GM23248 (cell line): Measurements from ENCODE around the gene ZIC5. TPM values are rescaled to one million over a fixed set of nuclear protein-coding genes. Genes with fewer than 3 reads are reported as not detected.
A peak's percentile ranks its signal among the peaks of the same experiment; 100 is the strongest.

Source experiments
- DNase-seq: peaks from one replicate; pipeline ENCODE4 v3.0.0-alpha.2; 2015
- H2AFZ ChIP-seq: fragments of 200-600 bp; sonication (generic); 2 replicates; pipeline ENCODE4 v1.6.1; 2016; ENCODE audit warnings: antibody characterized with exemption
- H3F3A ChIP-seq: fragments of 200-600 bp; sonication (generic); 2 replicates; pipeline ENCODE4 v1.6.1; 2016; ENCODE audit warnings: mild to moderate bottlenecking, antibody characterized with exemption, mixed run types; ENCODE audit not compliant: insufficient read depth
- H3K27ac ChIP-seq: fragments of 200-600 bp; sonication (generic); 2 replicates; pipeline ENCODE4 v1.5.1; 2016; ENCODE audit warnings: mild to moderate bottlenecking
- H3K27me3 ChIP-seq: fragments of 200-600 bp; sonication (generic); replicated peaks from 2 replicates; pipeline ENCODE4 v1.6.1; 2016; ENCODE audit warnings: mild to moderate bottlenecking; ENCODE audit not compliant: insufficient read depth
- H3K36me3 ChIP-seq: fragments of 200-600 bp; sonication (generic); 2 replicates; pipeline ENCODE4 v1.6.1; 2016; ENCODE audit warnings: low read depth, mild to moderate bottlenecking
- H3K4me1 ChIP-seq: fragments of 200-600 bp; sonication (generic); 2 replicates; pipeline ENCODE4 v1.6.1; 2016; ENCODE audit warnings: mild to moderate bottlenecking; ENCODE audit not compliant: insufficient read depth
- H3K4me2 ChIP-seq: fragments of 200-600 bp; sonication (generic); one replicate; pipeline ENCODE4 v1.6.1; 2016; ENCODE audit warnings: mild to moderate bottlenecking; ENCODE audit not compliant: unreplicated experiment
- H3K4me3 ChIP-seq: fragments of 200-600 bp; sonication (generic); 2 replicates; pipeline ENCODE4 v1.5.1; 2016; ENCODE audit warnings: mild to moderate bottlenecking
- H3K79me2 ChIP-seq: fragments of 200-600 bp; sonication (generic); 2 replicates; pipeline ENCODE4 v1.6.1; 2016; ENCODE audit warnings: mild to moderate bottlenecking; ENCODE audit not compliant: insufficient read depth
- H3K9ac ChIP-seq: fragments of 200-600 bp; sonication (generic); 2 replicates; pipeline ENCODE4 v1.6.1; 2016; ENCODE audit warnings: mild to moderate bottlenecking
- H3K9me2 ChIP-seq: fragments of 200-600 bp; sonication (generic); 2 replicates; pipeline ENCODE4 v1.6.1; 2016; ENCODE audit warnings: mixed run types, mild to moderate bottlenecking, moderate library complexity; ENCODE audit not compliant: insufficient read depth
- H3K9me3 ChIP-seq: fragments of 200-600 bp; sonication (generic); one replicate; pipeline ENCODE4 v1.6.1; 2017; ENCODE audit warnings: low read depth
- H4K20me1 ChIP-seq: fragments of 200-600 bp; sonication (generic); 2 replicates; pipeline ENCODE4 v1.6.0; 2016; ENCODE audit not compliant: insufficient read depth
- EZH2 ChIP-seq: fragments of 200-600 bp; sonication (generic); IDR thresholded peaks from 2 replicates; pipeline ENCODE4 v1.6.1; 2018; ENCODE audit warnings: antibody characterized with exemption, mild to moderate bottlenecking; ENCODE audit not compliant: insufficient read depth, poor library complexity, severe bottlenecking
- EZH2phosphoT487 ChIP-seq: fragments of 200-600 bp; sonication (generic); IDR thresholded peaks from 2 replicates; pipeline ENCODE4 v1.6.1; 2018; ENCODE audit warnings: antibody characterized with exemption, moderate library complexity, mild to moderate bottlenecking, low read depth; ENCODE audit not compliant: insufficient read depth
- whole genome bisulfite sequencing, 2 experiments: methylation state at CpG; one replicate each; pipeline ENCODE4 v1.1.6; 2015 to 2017; ENCODE audit warnings: low lambda C conversion rate in 2 of 2, low coverage in 1 of 2; ENCODE audit errors: missing lambda C conversion rate in 2 of 2; 5-methylcytosine and 5-hydroxymethylcytosine counted together
- in situ Hi-C: fragments of 300-500 bp; cut with MboI; formaldehyde crosslinking; loops from 2 replicates; pipeline ENCODE4 v1.15.0; 2020
- polyA plus RNA-seq: library from polyadenylated mRNA; unstranded; fragments of >200 nt; fragmentation: Nextera tagmentation; extraction: Ambion mirVana; gene quantifications from 2 replicates; pipeline ENCODE4 v1.2.1, GENCODE V29; 2016
- total RNA-seq: library from RNA; depleted of rRNA; stranded (reverse); fragments of >200 nt; shearing (Covaris generic); gene quantifications from 2 replicates; pipeline ENCODE4 v1.2.3, GENCODE V29; 2014; rRNA removed

ZIC5 gene
- total RNA-seq = not detected in 2 replicates
- not detected in 2 replicates for polyA plus RNA-seq

- Histone ChIP-seq H4K20me1 (no peaks in the 10 kb centered on the region), H2AFZ (no peak within 1 kb of the TSS), H3K27ac (no peak within 1 kb of the TSS), H3K9me3 (no peaks in the 10 kb centered on the region), H3K4me3 (no peak within 1 kb of the TSS), H3K9me2 (no peaks in the 10 kb centered on the region), H3K9ac (no peak within 1 kb of the TSS), H3K36me3 (no peaks in the 10 kb centered on the region), H3K4me1 (peaks cover 4% of the 10 kb centered on the region; the same call in 1 of the 2 replicates), H3F3A (no peaks in the 10 kb centered on the region), H3K4me2 (no peak within 1 kb of the TSS), H3K79me2 (no peaks in the 10 kb centered on the region), H3K27me3 (peaks cover 87% of the 10 kb centered on the region)
- no peak for DNase-seq
- WGBS, 2 experiments = 16 to 17% methylated on average over 33 to 40 of the region's 41 CpGs
- peak; percentile 43; the same call in 1 of the 2 replicates for TF ChIP-seq EZH2phosphoT487
- TF ChIP-seq EZH2 = peak; percentile 99
- in situ Hi-C loops = no loop called here
These were observed at the start of gene ZIC5 for GRCh38 chr13:99971576-99972189. Gene ZIC5, minus strand, starts transcription at chr13:99971767. Its CDS starts 164 bp downstream, at chr13:99971603.

- 68 to 70% methylated on average over 3 of the region's 3 CpGs for WGBS, 2 experiments
- no peaks in the 10 kb centered on the region for H3F3A ChIP-seq
- TF ChIP-seq EZH2phosphoT487 (no peak), EZH2 (no peak)
These were observed 48.3 kb upstream of the ZIC5 start for GRCh38 chr13:100019780-100020356.

GRCh38 chr13:100014621-100015020 lies 43.1 kb upstream of the ZIC5 start:
- H2AFZ ChIP-seq = no peak overlapping the region
- no peak for TF ChIP-seq EZH2
- H3K9me3 ChIP-seq = no peaks in the 10 kb centered on the region
- no peaks in the 10 kb centered on the region for H4K20me1 ChIP-seq
- H3K27ac ChIP-seq = no peak overlapping the region
- no peak overlapping the region for H3K4me2 ChIP-seq
- WGBS, 2 experiments = 50 to 55% methylated on average over 1 of the region's 1 CpG
- H3K9me2 ChIP-seq = no peaks in the 10 kb centered on the region
- no peak overlapping the region for H3K9ac ChIP-seq
- H3K4me1 ChIP-seq = no peaks in the 10 kb centered on the region
- H3F3A ChIP-seq = no peaks in the 10 kb centered on the region
- no peaks in the 10 kb centered on the region for H3K79me2 ChIP-seq
- no peak for DNase-seq
- no peak overlapping the region for H3K4me3 ChIP-seq
- no peaks in the 10 kb centered on the region for H3K36me3 ChIP-seq
- in situ Hi-C loops = no loop called here
- H3K27me3 ChIP-seq = peaks cover 15% of the 10 kb centered on the region; the same call in 1 of the 2 replicates

More at GRCh38 chr13:100019780-100020356, 48.3 kb upstream of the ZIC5 start:
- Histone ChIP-seq H4K20me1 (no peaks in the 10 kb centered on the region), H3K9ac (no peak overlapping the region), H3K9me3 (no peaks in the 10 kb centered on the region), H3K36me3 (no peaks in the 10 kb centered on the region), H3K27ac (no peak overlapping the region), H3K4me1 (no peaks in the 10 kb centered on the region), H2AFZ (no peak overlapping the region), H3K79me2 (no peaks in the 10 kb centered on the region), H3K4me3 (no peak overlapping the region), H3K27me3 (0 out of 2 replicates have a peak, but pooled peaks cover 3% of the 10 kb centered on the region), H3K4me2 (no peak overlapping the region), H3K9me2 (no peaks in the 10 kb centered on the region)
- no peak for DNase-seq
- in situ Hi-C loops = no loop called here

- Histone ChIP-seq H3K9me3 (no peaks in the 10 kb centered on the region), H3F3A (0 out of 2 replicates have a peak, but pooled peaks cover 3% of the 10 kb centered on the region), H3K79me2 (no peaks in the 10 kb centered on the region), H3K9me2 (no peaks in the 10 kb centered on the region), H3K27ac (no peak overlapping the region), H3K36me3 (no peaks in the 10 kb centered on the region), H3K4me1 (no peaks in the 10 kb centered on the region), H3K9ac (no peak overlapping the region), H2AFZ (no peak overlapping the region), H3K4me2 (no peak overlapping the region), H3K27me3 (peaks cover 66% of the 10 kb centered on the region), H3K4me3 (no peak overlapping the region), H4K20me1 (no peaks in the 10 kb centered on the region)
- 87 to 90% methylated on average over 11 of the region's 11 CpGs for WGBS, 2 experiments
- in situ Hi-C loops = no loop called here
- no peak for TF ChIP-seq EZH2
- no peak for TF ChIP-seq EZH2phosphoT487
- no peak for DNase-seq
These were observed 26.7 kb upstream of the ZIC5 start for GRCh38 chr13:99998261-99998660.
